ENCODE measurements around the gene ZNF319. TPM values are rescaled to one million over a fixed set of nuclear protein-coding genes. Genes with fewer than 3 reads are reported as not detected.
A peak's percentile ranks its signal among the peaks of the same experiment; 100 is the strongest.

The ZNF319 gene
- total and polyA plus RNA-seq, 2 of the 13 experiments (the other 11 are each of a cell fraction or from before 2014, with no cell fraction given): 2.4 to 3.6 TPM

DNA sequence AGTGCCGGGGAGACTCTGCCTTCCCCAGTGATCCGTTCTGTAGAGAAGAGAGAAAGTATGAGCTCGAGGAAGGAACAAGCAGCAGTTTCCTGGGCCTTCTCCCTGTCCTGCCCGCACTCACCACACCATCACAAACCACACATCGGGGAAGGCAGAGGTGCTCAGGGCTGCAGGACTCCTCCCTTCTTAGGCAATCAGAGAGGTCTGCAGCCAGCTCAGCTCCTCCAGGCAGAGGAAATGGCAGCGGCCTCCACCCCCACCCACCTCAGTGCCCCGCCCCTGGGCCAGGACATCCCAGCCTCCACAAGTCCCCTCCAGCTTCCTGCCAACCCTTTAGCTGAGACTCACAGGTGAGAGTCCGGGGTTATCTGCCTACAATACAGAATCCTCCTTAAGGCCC, 2.0 kb downstream of the ZNF319 start:
- H3K9me3 ChIP-seq (ENCODE audit: low read length): no peaks in the 10 kb centered on the region
- no peaks in the 10 kb centered on the region; a peak in 1 of 5 replicates for H3K27me3 ChIP-seq (ENCODE audit: control insufficient read depth in 1 of 2, insufficient read depth in 2 of 2, low read length in 2 of 2)
- CTCF ChIA-PET (ENCODE audit: low intra/inter-chr PET ratio, low total read pairs): no interaction called here
- H2AFZ ChIP-seq (ENCODE audit: low read length): no peak overlapping the region
- peaks cover 7% of the 10 kb centered on the region for H3K79me2 ChIP-seq (ENCODE audit: insufficient read depth, low read length)
- H3K4me3 ChIP-seq (replicated peaks in 1 of 3; ENCODE audit: insufficient read depth in 1 of 3, low read depth in 2 of 3, low read length in 3 of 3): no peak overlapping the region
- BruUV-seq (replicated peaks): no TSS peak
- in situ Hi-C loops (cut with HindIII; ENCODE audit: extremely low pct_ligation_motif_present, low pct_unique_long_range_greater_than_20kb): no loop called here
- intact Hi-C loops (cut with micrococcal nuclease; ENCODE audit: unreplicated experiment): no loop called here
- no peaks in the 10 kb centered on the region for H4K20me1 ChIP-seq (ENCODE audit: insufficient read depth, low read length)
- H3K9ac ChIP-seq (ENCODE audit: insufficient read depth, low read depth, low read length): no peak overlapping the region
- FAIRE-seq: no peak
- WGBS (ENCODE audit: low lambda C conversion rate): 91% methylated on average over 7 of the region's 8 CpGs
- POLR2A ChIA-PET: interaction anchor here (1.3 to 4.1 kb wide), 3 partner anchors 104 to 263 kb away, joined by 3 to 15 read pairs (median 7); partner anchors contain the start of gene KATNB1
- no peak overlapping the region; the same call in 1 of the 2 replicates for H3K4me2 ChIP-seq (ENCODE audit: low read depth, low read length)
- TF ChIP-seq, protein P1, sequence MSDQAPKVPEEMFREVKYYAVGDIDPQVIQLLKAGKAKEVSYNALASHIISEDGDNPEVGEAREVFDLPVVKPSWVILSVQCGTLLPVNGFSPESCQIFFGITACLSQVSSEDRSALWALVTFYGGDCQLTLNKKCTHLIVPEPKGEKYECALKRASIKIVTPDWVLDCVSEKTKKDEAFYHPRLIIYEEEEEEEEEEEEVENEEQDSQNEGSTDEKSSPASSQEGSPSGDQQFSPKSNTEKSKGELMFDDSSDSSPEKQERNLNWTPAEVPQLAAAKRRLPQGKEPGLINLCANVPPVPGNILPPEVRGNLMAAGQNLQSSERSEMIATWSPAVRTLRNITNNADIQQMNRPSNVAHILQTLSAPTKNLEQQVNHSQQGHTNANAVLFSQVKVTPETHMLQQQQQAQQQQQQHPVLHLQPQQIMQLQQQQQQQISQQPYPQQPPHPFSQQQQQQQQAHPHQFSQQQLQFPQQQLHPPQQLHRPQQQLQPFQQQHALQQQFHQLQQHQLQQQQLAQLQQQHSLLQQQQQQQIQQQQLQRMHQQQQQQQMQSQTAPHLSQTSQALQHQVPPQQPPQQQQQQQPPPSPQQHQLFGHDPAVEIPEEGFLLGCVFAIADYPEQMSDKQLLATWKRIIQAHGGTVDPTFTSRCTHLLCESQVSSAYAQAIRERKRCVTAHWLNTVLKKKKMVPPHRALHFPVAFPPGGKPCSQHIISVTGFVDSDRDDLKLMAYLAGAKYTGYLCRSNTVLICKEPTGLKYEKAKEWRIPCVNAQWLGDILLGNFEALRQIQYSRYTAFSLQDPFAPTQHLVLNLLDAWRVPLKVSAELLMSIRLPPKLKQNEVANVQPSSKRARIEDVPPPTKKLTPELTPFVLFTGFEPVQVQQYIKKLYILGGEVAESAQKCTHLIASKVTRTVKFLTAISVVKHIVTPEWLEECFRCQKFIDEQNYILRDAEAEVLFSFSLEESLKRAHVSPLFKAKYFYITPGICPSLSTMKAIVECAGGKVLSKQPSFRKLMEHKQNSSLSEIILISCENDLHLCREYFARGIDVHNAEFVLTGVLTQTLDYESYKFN (CRISPR knock-in tag; conservative IDR thresholded peaks at IDR 0.05): no peak
- TF ChIP-seq SP140L (CRISPR knock-in tag; IDR thresholded peaks at IDR 0.05; ENCODE audit: borderline replicate concordance): no peak
- TF ChIP-seq ZNF12 (CRISPR knock-in tag; IDR thresholded peaks at IDR 0.05): no peak
- no peak for TF ChIP-seq HMG20B (CRISPR knock-in tag; conservative IDR thresholded peaks at IDR 0.05)
- TF ChIP-seq, protein P2, sequence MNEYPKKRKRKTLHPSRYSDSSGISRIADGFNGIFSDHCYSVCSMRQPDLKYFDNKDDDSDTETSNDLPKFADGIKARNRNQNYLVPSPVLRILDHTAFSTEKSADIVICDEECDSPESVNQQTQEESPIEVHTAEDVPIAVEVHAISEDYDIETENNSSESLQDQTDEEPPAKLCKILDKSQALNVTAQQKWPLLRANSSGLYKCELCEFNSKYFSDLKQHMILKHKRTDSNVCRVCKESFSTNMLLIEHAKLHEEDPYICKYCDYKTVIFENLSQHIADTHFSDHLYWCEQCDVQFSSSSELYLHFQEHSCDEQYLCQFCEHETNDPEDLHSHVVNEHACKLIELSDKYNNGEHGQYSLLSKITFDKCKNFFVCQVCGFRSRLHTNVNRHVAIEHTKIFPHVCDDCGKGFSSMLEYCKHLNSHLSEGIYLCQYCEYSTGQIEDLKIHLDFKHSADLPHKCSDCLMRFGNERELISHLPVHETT (CRISPR knock-in tag; conservative IDR thresholded peaks at IDR 0.05): no peak
- TF ChIP-seq ZNF782 (CRISPR knock-in tag; IDR thresholded peaks at IDR 0.05; ENCODE audit: borderline replicate concordance): no peak
- TF ChIP-seq CENPT (CRISPR knock-in tag; IDR thresholded peaks at IDR 0.05; ENCODE audit: low read depth): no peak
- no peak for TF ChIP-seq CHD2 (IDR thresholded peaks at IDR 0.05; ENCODE audit: low read depth, low read length)
- TF ChIP-seq, protein P3, sequence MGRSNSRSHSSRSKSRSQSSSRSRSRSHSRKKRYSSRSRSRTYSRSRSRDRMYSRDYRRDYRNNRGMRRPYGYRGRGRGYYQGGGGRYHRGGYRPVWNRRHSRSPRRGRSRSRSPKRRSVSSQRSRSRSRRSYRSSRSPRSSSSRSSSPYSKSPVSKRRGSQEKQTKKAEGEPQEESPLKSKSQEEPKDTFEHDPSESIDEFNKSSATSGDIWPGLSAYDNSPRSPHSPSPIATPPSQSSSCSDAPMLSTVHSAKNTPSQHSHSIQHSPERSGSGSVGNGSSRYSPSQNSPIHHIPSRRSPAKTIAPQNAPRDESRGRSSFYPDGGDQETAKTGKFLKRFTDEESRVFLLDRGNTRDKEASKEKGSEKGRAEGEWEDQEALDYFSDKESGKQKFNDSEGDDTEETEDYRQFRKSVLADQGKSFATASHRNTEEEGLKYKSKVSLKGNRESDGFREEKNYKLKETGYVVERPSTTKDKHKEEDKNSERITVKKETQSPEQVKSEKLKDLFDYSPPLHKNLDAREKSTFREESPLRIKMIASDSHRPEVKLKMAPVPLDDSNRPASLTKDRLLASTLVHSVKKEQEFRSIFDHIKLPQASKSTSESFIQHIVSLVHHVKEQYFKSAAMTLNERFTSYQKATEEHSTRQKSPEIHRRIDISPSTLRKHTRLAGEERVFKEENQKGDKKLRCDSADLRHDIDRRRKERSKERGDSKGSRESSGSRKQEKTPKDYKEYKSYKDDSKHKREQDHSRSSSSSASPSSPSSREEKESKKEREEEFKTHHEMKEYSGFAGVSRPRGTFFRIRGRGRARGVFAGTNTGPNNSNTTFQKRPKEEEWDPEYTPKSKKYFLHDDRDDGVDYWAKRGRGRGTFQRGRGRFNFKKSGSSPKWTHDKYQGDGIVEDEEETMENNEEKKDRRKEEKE (IDR thresholded peaks at IDR 0.05): no peak
- no peak for TF ChIP-seq RFX3 (CRISPR knock-in tag; IDR thresholded peaks at IDR 0.05)
- TF ChIP-seq ZNF598 (CRISPR knock-in tag; IDR thresholded peaks at IDR 0.05; ENCODE audit: borderline replicate concordance): no peak
- no peak for TF ChIP-seq NCOA2 (CRISPR knock-in tag; IDR thresholded peaks at IDR 0.05)
- TF ChIP-seq HES4 (CRISPR knock-in tag; IDR thresholded peaks at IDR 0.05; ENCODE audit: borderline replicate concordance): no peak
- peak; percentile 78 for TF ChIP-seq ZNF263 (CRISPR knock-in tag; IDR thresholded peaks at IDR 0.05)
- TF ChIP-seq ZMYM2 (CRISPR knock-in tag; IDR thresholded peaks at IDR 0.05): no peak
- peak; percentile 72 for TF ChIP-seq ZNF768 (CRISPR knock-in tag; IDR thresholded peaks at IDR 0.05)
- TF ChIP-seq, protein P4, sequence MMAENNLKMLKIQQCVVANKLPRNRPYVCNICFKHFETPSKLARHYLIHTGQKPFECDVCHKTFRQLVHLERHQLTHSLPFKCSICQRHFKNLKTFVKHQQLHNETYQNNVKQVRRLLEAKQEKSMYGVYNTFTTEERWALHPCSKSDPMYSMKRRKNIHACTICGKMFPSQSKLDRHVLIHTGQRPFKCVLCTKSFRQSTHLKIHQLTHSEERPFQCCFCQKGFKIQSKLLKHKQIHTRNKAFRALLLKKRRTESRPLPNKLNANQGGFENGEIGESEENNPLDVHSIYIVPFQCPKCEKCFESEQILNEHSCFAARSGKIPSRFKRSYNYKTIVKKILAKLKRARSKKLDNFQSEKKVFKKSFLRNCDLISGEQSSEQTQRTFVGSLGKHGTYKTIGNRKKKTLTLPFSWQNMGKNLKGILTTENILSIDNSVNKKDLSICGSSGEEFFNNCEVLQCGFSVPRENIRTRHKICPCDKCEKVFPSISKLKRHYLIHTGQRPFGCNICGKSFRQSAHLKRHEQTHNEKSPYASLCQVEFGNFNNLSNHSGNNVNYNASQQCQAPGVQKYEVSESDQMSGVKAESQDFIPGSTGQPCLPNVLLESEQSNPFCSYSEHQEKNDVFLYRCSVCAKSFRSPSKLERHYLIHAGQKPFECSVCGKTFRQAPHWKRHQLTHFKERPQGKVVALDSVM (CRISPR knock-in tag; IDR thresholded peaks at IDR 0.05): no peak
- no peak overlapping the region for H3K27ac ChIP-seq (ENCODE audit: extremely low read length, insufficient read depth, low read length)
- no peak for ATAC-seq
- peaks cover 10 to 26% of the 10 kb centered on the region in 2 experiments; a peak in 4 of 5 replicates for H3K36me3 ChIP-seq (replicated peaks in 1 of 2; ENCODE audit: control insufficient read depth in 1 of 2, insufficient read depth in 2 of 2, low read length in 2 of 2)
- peaks cover 34% of the 10 kb centered on the region for H3K4me1 ChIP-seq (ENCODE audit: insufficient read depth, low read length)
- DNase-seq (ENCODE audit: low spot score): no peak
